HCT116 (cell line): Measurements from ENCODE around the gene COX10. TPM values are rescaled to one million over a fixed set of nuclear protein-coding genes. Genes with fewer than 3 reads are reported as not detected.

ENCODE experiments used
- ATAC-seq: fragments of 200-7000 bp; cut with Tn5 transposase; 2 replicates; pipeline ENCODE4 v1.9.1; 2020; ENCODE audit warnings: mild to moderate bottlenecking, moderate library complexity
- Bru-seq: library from RNA; stranded (reverse); fragments of 400-500 nt; gene quantifications from one replicate; lab custom pipeline; 2021; lab: Mats Ljungman, UMichigan
- BruChase-seq, 2 experiments: library from RNA; stranded (reverse); fragments of 400-500 nt; gene quantifications; one replicate each; lab custom pipeline; 2021; lab: Mats Ljungman, UMichigan
- BruUV-seq: library from RNA; stranded (reverse); fragments of 400-500 nt; replicated peaks from 2 replicates; lab custom pipeline; 2021; lab: Mats Ljungman, UMichigan
- CTCF ChIA-PET: fragments of 300-600 bp; sonication (Branson Sonifier 250); formaldehyde crosslinking; loops from one replicate; lab custom pipeline; 2021; ENCODE audit warnings: antibody characterized with exemption; lab: Charles Lee
- POLR2A ChIA-PET: fragments of 300-600, 350-600 bp; sonication (Branson Sonifier 250); formaldehyde crosslinking; loops from one replicate; lab custom pipeline; 2021; ENCODE audit warnings: antibody characterized with exemption; lab: Charles Lee
- RAD21 ChIA-PET, 2 experiments: fragments of 300-600 bp; sonication (Branson Sonifier 250); formaldehyde crosslinking; loops; one replicate each; lab custom pipeline; 2023; ENCODE audit warnings: low total read pairs in 2 of 2; ENCODE audit not compliant: uncharacterized antibody in 2 of 2, unreplicated experiment in 2 of 2, low non-redundant PET in 1 of 2; lab: Charles Lee
- DNase-seq: peaks from one replicate; pipeline ENCODE4 v3.0.0-alpha.2; 2010; ENCODE audit warnings: low read depth, low spot score
- H2AFZ ChIP-seq: fragments of 200-600 bp; shearing (Covaris generic), sonication (generic); 2 replicates; pipeline ENCODE4 v1.6.1; 2017; ENCODE audit warnings: low read depth, mixed run types, mixed read lengths, antibody characterized with exemption, low read length; ENCODE audit not compliant: poor library complexity, severe bottlenecking
- H3K27ac ChIP-seq: 2 replicates; pipeline ENCODE4 v1.5.1; 2012; ENCODE audit warnings: low read depth, low read length
- H3K27me3 ChIP-seq: fragments of 200-600 bp; sonication (generic); 2 replicates; pipeline ENCODE4 v1.6.1; 2016; ENCODE audit warnings: mixed run types, low read length, mixed read lengths; ENCODE audit not compliant: insufficient read depth
- H3K36me3 ChIP-seq, 2 experiments: fragments of 200-500 bp in 1 of 2; fragments of 200-600 bp in 1 of 2; sonication (Bioruptor generic) in 1 of 2; sonication (generic) in 1 of 2; 2 replicates each; pipeline versions ENCODE4 v1.5.1 to v1.6.1; 2014 to 2016; ENCODE audit warnings: low read length in 2 of 2, inconsistent platforms in 1 of 2, mixed read lengths in 1 of 2, mixed run types in 1 of 2; ENCODE audit not compliant: insufficient read depth in 2 of 2, control insufficient read depth in 1 of 2
- H3K4me1 ChIP-seq, 2 experiments: fragments of 200-600 bp in 1 of 2; sonication (generic) in 1 of 2; 2 replicates each; pipeline versions ENCODE4 v1.5.1 to v1.6.1; 2012 to 2017; ENCODE audit warnings: low read length in 2 of 2, inconsistent platforms in 1 of 2, mild to moderate bottlenecking in 1 of 2, mixed read lengths in 1 of 2, mixed run types in 1 of 2, moderate library complexity in 1 of 2; ENCODE audit not compliant: insufficient read depth in 2 of 2, control insufficient read depth in 1 of 2
- H3K4me2 ChIP-seq: fragments of 200-600 bp; sonication (generic); 2 replicates; pipeline ENCODE4 v1.6.1; 2017; ENCODE audit warnings: mixed run types, low read length, mixed read lengths
- H3K4me3 ChIP-seq, 2 experiments: fragments of 200-600 bp in 1 of 2; sonication (generic) in 1 of 2; replicated peaks in 1 of 2; 2 replicates each; pipeline ENCODE4 v1.5.1; 2011 to 2016; ENCODE audit warnings: low read length in 2 of 2, control low read depth in 1 of 2, low read depth in 1 of 2, mild to moderate bottlenecking in 1 of 2, mixed read lengths in 1 of 2, mixed run types in 1 of 2
- H3K79me2 ChIP-seq: fragments of 200-600 bp; sonication (generic); 2 replicates; pipeline ENCODE4 v1.6.1; 2017; ENCODE audit warnings: mild to moderate bottlenecking, mixed run types, low read length, moderate library complexity, mixed read lengths; ENCODE audit not compliant: insufficient read depth
- H3K9ac ChIP-seq: fragments of 200-600 bp; sonication (generic); 2 replicates; pipeline ENCODE4 v1.6.1; 2016; ENCODE audit warnings: low read length, mixed read lengths
- H3K9me2 ChIP-seq: fragments of 200-600 bp; sonication (generic), shearing (Covaris generic); 2 replicates; pipeline ENCODE4 v1.6.1; 2017; ENCODE audit warnings: mixed run types, mild to moderate bottlenecking, moderate library complexity; ENCODE audit not compliant: insufficient read depth
- H3K9me3 ChIP-seq, 2 experiments: fragments of 200-500 bp in 1 of 2; fragments of 200-600 bp in 1 of 2; sonication (Bioruptor generic) in 1 of 2; sonication (generic) in 1 of 2; 2 replicates each; pipeline ENCODE4 v1.6.1; 2014 to 2017; ENCODE audit warnings: low read length in 2 of 2, mixed read lengths in 2 of 2, inconsistent platforms in 1 of 2, low read depth in 1 of 2, mild to moderate bottlenecking in 1 of 2, mixed run types in 1 of 2, moderate library complexity in 1 of 2; ENCODE audit not compliant: control insufficient read depth in 1 of 2, insufficient read depth in 1 of 2
- H4K20me1 ChIP-seq: fragments of 200-600 bp; sonication (generic), shearing (Covaris generic); 2 replicates; pipeline ENCODE4 v1.6.1; 2017; ENCODE audit warnings: mixed run types, mild to moderate bottlenecking, moderate library complexity; ENCODE audit not compliant: insufficient read depth
- ATF3 ChIP-seq: IDR thresholded peaks from 2 replicates; pipeline ENCODE4 v1.6.1; 2012
- CBX3 ChIP-seq: IDR thresholded peaks from 2 replicates; pipeline ENCODE4 v1.6.1; 2012; ENCODE audit warnings: low read depth
- CEBPB ChIP-seq: IDR thresholded peaks from 2 replicates; pipeline ENCODE4 v1.6.1; 2012; ENCODE audit warnings: low read depth
- CTCF ChIP-seq, 3 experiments: fragments of 200-600 bp in 1 of 3; sonication (generic) in 1 of 3; IDR thresholded peaks in 2 of 3; conservative IDR thresholded peaks in 1 of 3; 2 replicates each; pipeline ENCODE4 v1.5.1; 2012 to 2017; ENCODE audit warnings: low read depth in 2 of 3, low read length in 2 of 3, antibody characterized with exemption in 1 of 3, borderline replicate concordance in 1 of 3, control low read depth in 1 of 3, mild to moderate bottlenecking in 1 of 3, mixed read lengths in 1 of 3, mixed run types in 1 of 3, moderate library complexity in 1 of 3; ENCODE audit not compliant: insufficient read depth in 1 of 3
- ELF1 ChIP-seq: IDR thresholded peaks from 2 replicates; pipeline ENCODE4 v1.6.1; 2012; ENCODE audit warnings: low read depth, borderline replicate concordance
- EZH2 ChIP-seq: fragments of 200-600 bp; sonication (generic); IDR thresholded peaks from 2 replicates; pipeline ENCODE4 v1.6.1; 2017; ENCODE audit warnings: antibody characterized with exemption, mixed run types
- EZH2phosphoT487 ChIP-seq: fragments of 200-600 bp; IDR thresholded peaks from 2 replicates; pipeline ENCODE4 v1.6.1; 2018; ENCODE audit warnings: antibody characterized with exemption, borderline replicate concordance
- FOSL1 ChIP-seq: IDR thresholded peaks from 2 replicates; pipeline ENCODE4 v1.6.1; 2012; ENCODE audit warnings: low read depth
- JUND ChIP-seq: IDR thresholded peaks from 2 replicates; pipeline ENCODE4 v1.6.1; 2012
- MAX ChIP-seq: IDR thresholded peaks from 2 replicates; pipeline ENCODE4 v1.6.1; 2012
- POLR2A ChIP-seq: IDR thresholded peaks from 2 replicates; pipeline ENCODE4 v1.7.0; 2011; ENCODE audit warnings: borderline replicate concordance; ENCODE audit not compliant: insufficient read depth, insufficient read length; ENCODE audit errors: extremely low read depth
- POLR2AphosphoS5 ChIP-seq: IDR thresholded peaks from 2 replicates; pipeline ENCODE4 v1.6.1; 2011; ENCODE audit warnings: mild to moderate bottlenecking, low read depth, low read length, moderate library complexity
- RAD21 ChIP-seq: IDR thresholded peaks from 2 replicates; pipeline ENCODE4 v1.6.1; 2012; ENCODE audit warnings: low read depth, mild to moderate bottlenecking
- SIN3A ChIP-seq: IDR thresholded peaks from 2 replicates; pipeline ENCODE4 v1.6.1; 2012; ENCODE audit warnings: low read depth
- SP1 ChIP-seq: IDR thresholded peaks from 2 replicates; pipeline ENCODE4 v1.6.1; 2012; ENCODE audit warnings: low read depth
- SRF ChIP-seq: IDR thresholded peaks from 2 replicates; pipeline ENCODE4 v1.6.1; 2012; ENCODE audit warnings: low read depth
- TCF7L2 ChIP-seq: IDR thresholded peaks from 2 replicates; pipeline ENCODE4 v1.7.0; 2011; ENCODE audit warnings: borderline replicate concordance, inconsistent platforms; ENCODE audit not compliant: insufficient read depth, insufficient read length; ENCODE audit errors: extremely low read depth
- YY1 ChIP-seq: IDR thresholded peaks from 2 replicates; pipeline ENCODE4 v1.6.1; 2011; ENCODE audit warnings: low read length, low read depth, moderate library complexity, mild to moderate bottlenecking; ENCODE audit not compliant: insufficient replicate concordance; ENCODE audit errors: extremely low read depth
- ZBTB33 ChIP-seq: IDR thresholded peaks from 2 replicates; pipeline ENCODE4 v1.6.1; 2011; ENCODE audit warnings: mild to moderate bottlenecking, low read length, moderate library complexity; ENCODE audit not compliant: insufficient replicate concordance; ENCODE audit errors: extremely low read depth
- ZFX ChIP-seq: fragments of 450-650 bp; IDR thresholded peaks from 2 replicates; pipeline ENCODE4 v1.6.1; 2017
- ZNF274 ChIP-seq: fragments of 200-500 bp; sonication (Bioruptor generic); IDR thresholded peaks from 2 replicates; pipeline ENCODE4 v1.6.1; 2014; ENCODE audit warnings: mild to moderate bottlenecking, low read depth, low read length, inconsistent platforms
- intact Hi-C: fragments of 100-400 bp; cut with micrococcal nuclease; formaldehyde crosslinking; loops from 2 replicates; pipeline ENCODE4 v1.10.0; 2022
- long read RNA-seq: library from polyadenylated mRNA; unstranded; transcript quantifications from one replicate; pipeline ENCODE4 v2.0.0, GENCODE V29; 2021; ENCODE audit not compliant: unreplicated experiment
- polyA plus RNA-seq: library from polyadenylated mRNA; unstranded; fragments of >200 nt; gene quantifications from 2 replicates; pipeline ENCODE4 v1.2.1, GENCODE V29; 2012; ENCODE audit warnings: missing spikeins
- total RNA-seq: library from RNA; stranded (reverse); gene quantifications from one replicate; pipeline ENCODE4 v1.2.1, GENCODE V29; 2021; ENCODE audit not compliant: unreplicated experiment

The COX10 gene
- total RNA-seq (22.4 TPM), Bru-seq, nascent RNA (percentile 79 among the genes with signal in this experiment), BruChase-seq, experiment 1, labeled RNA remaining after a 6-hour chase (percentile 50 among the genes with signal in this experiment), BruChase-seq, experiment 2, labeled RNA remaining after a 2-hour chase (percentile 58 among the genes with signal in this experiment)
- polyA plus RNA-seq: 9.5 and 13.1 TPM in 2 replicates
- long read RNA-seq, transcript COX10-201 (7 exons, 2,873 nt): major isoform, 26 of 40 reads
- long read RNA-seq, partial matches to known transcripts: 1 of 40 reads
- long read RNA-seq, other reads (novel, unspliced or antisense): 11 of 40 reads

- H3K27me3 ChIP-seq: no peaks in the 10 kb centered on the region
- intact Hi-C loops: loop anchor here (10.0 kb wide), 1 partner anchor 475 kb away; no protein-coding TSS in a partner anchor
- no peaks in the 10 kb centered on the region; a peak in 1 of 4 replicates for H3K9me3 ChIP-seq
- peak within 1 kb of the TSS; percentile 96 to 98 for H3K4me3 ChIP-seq
- ChIA-PET CTCF (no interaction called here), RAD21 (no interaction called here), POLR2A (no interaction called here)
- H2AFZ ChIP-seq: peak within 1 kb of the TSS; percentile 39
- no peaks in the 10 kb centered on the region for H4K20me1 ChIP-seq
- no TSS peak for BruUV-seq
- H3K36me3 ChIP-seq: peaks cover 0 to 12% of the 10 kb centered on the region in 2 experiments; a peak in 2 of 4 replicates
- H3K9me2 ChIP-seq: no peaks in the 10 kb centered on the region
- DNase-seq: peak; percentile 73
- H3K4me2 ChIP-seq: peak within 1 kb of the TSS; percentile 90
- peaks cover 93% of the 10 kb centered on the region for H3K79me2 ChIP-seq
- peak within 1 kb of the TSS; percentile 97 for H3K9ac ChIP-seq
- H3K4me1 ChIP-seq: peaks cover 12 to 18% of the 10 kb centered on the region in 2 experiments; a peak in 3 of 4 replicates
- ATAC-seq: peak; percentile 99
- H3K27ac ChIP-seq: peak within 1 kb of the TSS; percentile 85
- TF ChIP-seq CTCF (IDR thresholded peaks at IDR 0.05 in 2 of 3, conservative IDR thresholded peaks at IDR 0.05 in 1 of 3; ENCODE audit: borderline replicate concordance in 1 of 3, insufficient read depth in 1 of 3, low read depth in 2 of 3, low read length in 2 of 3) (no peak), ZNF274 (no peak), RAD21 (no peak), ZBTB33 (no peak), FOSL1 (no peak), POLR2A (no peak), ATF3 (no peak), CBX3 (no peak), EZH2 (no peak), SIN3A (peak; percentile 88), CEBPB (no peak), MAX (peak; percentile 90), ELF1 (peak; percentile 74), ZFX (peak; percentile 45; the same call in 1 of the 2 replicates), SP1 (peak; percentile 72), EZH2phosphoT487 (no peak), TCF7L2 (no peak), SRF (no peak), POLR2AphosphoS5 (peak; percentile 80), JUND (no peak), YY1 (peak; percentile 96)
These were observed at the start of gene COX10 for GRCh38 chr17:14069251-14070021. Gene COX10 (plus strand): TSS chr17:14069504. CDS start chr17:14069606, 102 bp downstream.
